Measurements from ENCODE around the gene IFT43. TPM values are rescaled to one million over a fixed set of nuclear protein-coding genes. Genes with fewer than 3 reads are reported as not detected.
A peak's percentile ranks its signal among the peaks of the same experiment; 100 is the strongest.

Gene IFT43
- total RNA-seq, 1 donor from 2014 or later = 36.8 TPM

GRCh38 chr14:76112889-76113624 is 127.5 kb downstream of the IFT43 start:
- no peaks in the 10 kb centered on the region for H3K9me3 ChIP-seq (ENCODE audit: low read depth)
- no peaks in the 10 kb centered on the region for H3K27me3 ChIP-seq
- H3F3A ChIP-seq (ENCODE audit: low read depth) = peaks cover 9% of the 10 kb centered on the region
- H3K9me3 Mint-ChIP-seq = peaks cover 3% of the 10 kb centered on the region
- H3K4me3 Mint-ChIP-seq = no peak overlapping the region
- H2AFZ ChIP-seq (replicated peaks) = peak overlapping the region; percentile 95
- no peak overlapping the region for H3K27ac ChIP-seq
- peak; percentile 61 for DNase-seq (ENCODE audit: low spot score)
- peaks cover 10% of the 10 kb centered on the region for H3K4me1 Mint-ChIP-seq
- peaks cover 15% of the 10 kb centered on the region for H3K4me1 ChIP-seq
- H3K36me3 Mint-ChIP-seq = no peaks in the 10 kb centered on the region
- peaks cover 15% of the 10 kb centered on the region for H3K27me3 Mint-ChIP-seq (ENCODE audit: insufficient read depth, low read depth)
- H3K9ac ChIP-seq = no peak overlapping the region
- H3K79me2 ChIP-seq (ENCODE audit: low read depth) = no peaks in the 10 kb centered on the region
- H3K4me3 ChIP-seq = peak overlapping the region; percentile 10
- H3K36me3 ChIP-seq = no peaks in the 10 kb centered on the region
- no peaks in the 10 kb centered on the region for H4K20me1 ChIP-seq (ENCODE audit: low read depth)
- no peak for TF ChIP-seq EZH2phosphoT487 (IDR thresholded peaks at IDR 0.05)
- TF ChIP-seq EZH2 (IDR thresholded peaks at IDR 0.05) = no peak
- TF ChIP-seq, protein P1, sequence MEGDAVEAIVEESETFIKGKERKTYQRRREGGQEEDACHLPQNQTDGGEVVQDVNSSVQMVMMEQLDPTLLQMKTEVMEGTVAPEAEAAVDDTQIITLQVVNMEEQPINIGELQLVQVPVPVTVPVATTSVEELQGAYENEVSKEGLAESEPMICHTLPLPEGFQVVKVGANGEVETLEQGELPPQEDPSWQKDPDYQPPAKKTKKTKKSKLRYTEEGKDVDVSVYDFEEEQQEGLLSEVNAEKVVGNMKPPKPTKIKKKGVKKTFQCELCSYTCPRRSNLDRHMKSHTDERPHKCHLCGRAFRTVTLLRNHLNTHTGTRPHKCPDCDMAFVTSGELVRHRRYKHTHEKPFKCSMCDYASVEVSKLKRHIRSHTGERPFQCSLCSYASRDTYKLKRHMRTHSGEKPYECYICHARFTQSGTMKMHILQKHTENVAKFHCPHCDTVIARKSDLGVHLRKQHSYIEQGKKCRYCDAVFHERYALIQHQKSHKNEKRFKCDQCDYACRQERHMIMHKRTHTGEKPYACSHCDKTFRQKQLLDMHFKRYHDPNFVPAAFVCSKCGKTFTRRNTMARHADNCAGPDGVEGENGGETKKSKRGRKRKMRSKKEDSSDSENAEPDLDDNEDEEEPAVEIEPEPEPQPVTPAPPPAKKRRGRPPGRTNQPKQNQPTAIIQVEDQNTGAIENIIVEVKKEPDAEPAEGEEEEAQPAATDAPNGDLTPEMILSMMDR (IDR thresholded peaks at IDR 0.05) = no peak
- no peak overlapping the region for H3K27ac Mint-ChIP-seq
- peak overlapping the region; percentile 51 for H3K4me2 ChIP-seq

DNA sequence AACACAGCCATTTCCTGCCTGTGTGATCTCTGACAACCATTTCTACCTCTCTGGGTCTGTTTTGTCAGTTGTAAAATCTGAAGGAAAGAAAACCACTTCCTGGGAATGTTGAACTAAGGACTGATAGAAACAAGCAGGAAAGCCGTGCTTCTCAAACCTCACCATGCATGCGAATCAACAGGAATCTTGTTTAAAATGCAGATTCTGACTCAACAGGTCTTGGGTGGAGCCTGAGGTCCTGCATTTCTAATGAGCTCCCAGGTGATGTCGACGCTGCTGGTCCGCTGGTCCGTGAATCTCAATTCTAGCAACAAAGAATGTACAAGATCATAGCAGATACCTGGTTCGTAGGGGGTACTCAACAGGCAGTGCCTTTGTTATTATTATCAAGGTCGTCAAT is 128.1 kb downstream of the IFT43 start:
- Histone ChIP-seq H3K4me1 (peaks cover 15% of the 10 kb centered on the region), H3K79me2 (ENCODE audit: low read depth) (no peaks in the 10 kb centered on the region), H3K4me3 (peak overlapping the region; percentile 10), H2AFZ (replicated peaks) (peak overlapping the region; percentile 95), H3K4me2 (peak overlapping the region; percentile 51), H4K20me1 (ENCODE audit: low read depth) (no peaks in the 10 kb centered on the region), H3K9me3 (ENCODE audit: low read depth) (no peaks in the 10 kb centered on the region), H3K27ac (no peak overlapping the region), H3K9ac (no peak overlapping the region), H3K36me3 (no peaks in the 10 kb centered on the region), H3K27me3 (no peaks in the 10 kb centered on the region), H3F3A (ENCODE audit: low read depth) (peaks cover 9% of the 10 kb centered on the region)
- TF ChIP-seq EZH2phosphoT487 (IDR thresholded peaks at IDR 0.05) (no peak), EZH2 (IDR thresholded peaks at IDR 0.05) (no peak)
- TF ChIP-seq, protein P1 (IDR thresholded peaks at IDR 0.05) = no peak
- H3K4me1 Mint-ChIP-seq = peaks cover 10% of the 10 kb centered on the region
- no peak overlapping the region for H3K4me3 Mint-ChIP-seq
- no peaks in the 10 kb centered on the region for H3K9me3 Mint-ChIP-seq
- H3K27ac Mint-ChIP-seq = no peak overlapping the region
- H3K27me3 Mint-ChIP-seq (ENCODE audit: insufficient read depth, low read depth) = peaks cover 15% of the 10 kb centered on the region
- no peaks in the 10 kb centered on the region for H3K36me3 Mint-ChIP-seq
- no peak for DNase-seq (ENCODE audit: low spot score)

- Histone ChIP-seq H3K4me2 (no peak overlapping the region), H3K27ac (no peak overlapping the region)
- H3K4me1 Mint-ChIP-seq = peaks cover 10% of the 10 kb centered on the region
Measured at GRCh38 chr14:76115010-76115422, 129.5 kb downstream of the IFT43 start.

More at GRCh38 chr14:76115010-76115422, 129.5 kb downstream of the IFT43 start:
- no peak overlapping the region for H2AFZ ChIP-seq (replicated peaks)
- no peaks in the 10 kb centered on the region for H3K79me2 ChIP-seq (ENCODE audit: low read depth)
- H3K9me3 ChIP-seq (ENCODE audit: low read depth) = no peaks in the 10 kb centered on the region
- H3K36me3 ChIP-seq = no peaks in the 10 kb centered on the region
- no peak for DNase-seq (ENCODE audit: low spot score)
- no peaks in the 10 kb centered on the region for H4K20me1 ChIP-seq (ENCODE audit: low read depth)
- no peak overlapping the region for H3K4me3 ChIP-seq
- H3F3A ChIP-seq (ENCODE audit: low read depth) = peaks cover 9% of the 10 kb centered on the region
- peaks cover 15% of the 10 kb centered on the region for H3K4me1 ChIP-seq
- Mint-ChIP-seq H3K4me3 (no peak overlapping the region), H3K27me3 (ENCODE audit: insufficient read depth, low read depth) (peaks cover 14% of the 10 kb centered on the region), H3K36me3 (no peaks in the 10 kb centered on the region), H3K9me3 (no peaks in the 10 kb centered on the region), H3K27ac (no peak overlapping the region)
- TF ChIP-seq, protein P1 (IDR thresholded peaks at IDR 0.05) = peak; percentile 32
- TF ChIP-seq EZH2 (IDR thresholded peaks at IDR 0.05) (no peak), EZH2phosphoT487 (IDR thresholded peaks at IDR 0.05) (no peak)
- H3K27me3 ChIP-seq = no peaks in the 10 kb centered on the region
- H3K9ac ChIP-seq = no peak overlapping the region

Measured in neural progenitor cell (in vitro differentiated cells).